ENCODE data around the gene ZNF133.

The ZNF133 gene

DNA sequence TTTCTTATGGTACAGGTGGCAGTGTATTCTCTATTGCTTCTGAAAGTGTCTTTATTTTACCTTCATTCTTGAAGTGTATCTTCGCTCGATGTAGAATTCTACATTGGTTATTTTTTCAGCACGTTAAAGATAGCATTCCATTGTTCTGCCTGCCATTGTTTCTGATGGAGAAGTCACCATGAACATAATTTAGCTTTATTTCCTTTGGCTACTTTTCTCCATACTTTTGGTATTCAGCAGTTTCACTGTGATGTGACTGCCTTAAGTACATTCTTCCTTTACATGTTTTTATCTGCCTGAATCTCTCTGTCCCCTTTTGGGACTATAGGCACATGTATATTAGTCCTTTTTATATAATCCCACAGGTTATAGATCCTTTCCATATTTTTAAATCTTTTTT is 19.0 kb downstream of the ZNF133 start:
- no peak for TF ChIP-seq ZNF8 (CRISPR knock-in tag; IDR thresholded peaks at IDR 0.05)
- TF ChIP-seq PPARA (CRISPR knock-in tag; IDR thresholded peaks at IDR 0.05; ENCODE audit: borderline replicate concordance) = no peak
- TF ChIP-seq ZNF565 (CRISPR knock-in tag; conservative IDR thresholded peaks at IDR 0.05; ENCODE audit: low read depth) = no peak
- TF ChIP-seq ESRRG (CRISPR knock-in tag; IDR thresholded peaks at IDR 0.05) = no peak
- TF ChIP-seq, protein P1, sequence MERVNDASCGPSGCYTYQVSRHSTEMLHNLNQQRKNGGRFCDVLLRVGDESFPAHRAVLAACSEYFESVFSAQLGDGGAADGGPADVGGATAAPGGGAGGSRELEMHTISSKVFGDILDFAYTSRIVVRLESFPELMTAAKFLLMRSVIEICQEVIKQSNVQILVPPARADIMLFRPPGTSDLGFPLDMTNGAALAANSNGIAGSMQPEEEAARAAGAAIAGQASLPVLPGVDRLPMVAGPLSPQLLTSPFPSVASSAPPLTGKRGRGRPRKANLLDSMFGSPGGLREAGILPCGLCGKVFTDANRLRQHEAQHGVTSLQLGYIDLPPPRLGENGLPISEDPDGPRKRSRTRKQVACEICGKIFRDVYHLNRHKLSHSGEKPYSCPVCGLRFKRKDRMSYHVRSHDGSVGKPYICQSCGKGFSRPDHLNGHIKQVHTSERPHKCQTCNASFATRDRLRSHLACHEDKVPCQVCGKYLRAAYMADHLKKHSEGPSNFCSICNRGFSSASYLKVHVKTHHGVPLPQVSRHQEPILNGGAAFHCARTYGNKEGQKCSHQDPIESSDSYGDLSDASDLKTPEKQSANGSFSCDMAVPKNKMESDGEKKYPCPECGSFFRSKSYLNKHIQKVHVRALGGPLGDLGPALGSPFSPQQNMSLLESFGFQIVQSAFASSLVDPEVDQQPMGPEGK (CRISPR knock-in tag; IDR thresholded peaks at IDR 0.05; ENCODE audit: borderline replicate concordance) = no peak
- no peak for TF ChIP-seq ZFP30 (CRISPR knock-in tag; IDR thresholded peaks at IDR 0.05)
- ATAC-seq = no peak

DNA sequence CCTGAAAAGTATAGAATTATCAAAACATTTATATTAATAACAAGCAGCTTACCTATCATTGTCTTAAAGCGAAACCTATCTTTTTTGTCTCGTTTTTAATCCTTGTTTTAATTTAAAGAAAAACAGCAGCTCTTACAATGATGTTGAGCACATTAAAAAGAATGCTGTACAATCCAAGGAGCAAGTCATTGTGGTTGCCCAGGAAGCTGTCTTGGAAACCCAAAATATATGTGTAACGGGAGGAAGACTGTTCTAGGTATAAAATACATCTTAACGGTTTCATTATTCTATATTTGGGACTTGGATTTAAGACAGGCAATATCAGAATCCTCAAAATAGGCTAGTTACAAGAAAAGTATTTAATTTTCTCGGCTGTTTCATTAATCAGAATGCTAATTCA is 21.7 kb downstream of the ZNF133 start:
- TF ChIP-seq GLIS3 (CRISPR knock-in tag; IDR thresholded peaks at IDR 0.05) (no peak), ZC3H10 (CRISPR knock-in tag; IDR thresholded peaks at IDR 0.05) (no peak), ESRRG (CRISPR knock-in tag; IDR thresholded peaks at IDR 0.05) (no peak), ARNTL (CRISPR knock-in tag; IDR thresholded peaks at IDR 0.05; ENCODE audit: borderline replicate concordance, low read depth) (no peak), ZNF70 (CRISPR knock-in tag; IDR thresholded peaks at IDR 0.05) (no peak), ZNF565 (CRISPR knock-in tag; conservative IDR thresholded peaks at IDR 0.05; ENCODE audit: low read depth) (no peak)
- no peak for ATAC-seq

DNA sequence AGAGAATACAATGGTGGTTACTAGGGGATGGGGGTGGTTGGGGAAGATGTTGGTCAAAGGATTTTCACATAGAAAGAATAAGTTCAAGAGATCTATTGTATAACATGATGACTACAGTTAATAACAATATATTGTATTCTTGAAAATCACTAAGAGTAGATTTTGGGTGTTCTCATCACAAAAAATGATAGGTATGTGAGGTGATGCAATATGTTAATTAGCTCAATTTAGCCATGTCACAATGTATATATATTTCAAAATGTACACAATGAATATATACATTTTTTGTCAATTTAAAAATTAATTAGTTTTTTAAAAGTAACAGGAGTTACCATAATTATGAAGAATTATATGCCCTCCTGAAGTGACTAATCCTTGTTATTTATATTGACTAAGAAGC is 22.3 kb downstream of the ZNF133 start:
- TF ChIP-seq TOX (CRISPR knock-in tag; IDR thresholded peaks at IDR 0.05; ENCODE audit: borderline replicate concordance) (no peak), ZNF8 (CRISPR knock-in tag; IDR thresholded peaks at IDR 0.05) (no peak), ZNF70 (CRISPR knock-in tag; IDR thresholded peaks at IDR 0.05) (no peak), ZFP30 (CRISPR knock-in tag; IDR thresholded peaks at IDR 0.05) (no peak)
- TF ChIP-seq, protein P2, sequence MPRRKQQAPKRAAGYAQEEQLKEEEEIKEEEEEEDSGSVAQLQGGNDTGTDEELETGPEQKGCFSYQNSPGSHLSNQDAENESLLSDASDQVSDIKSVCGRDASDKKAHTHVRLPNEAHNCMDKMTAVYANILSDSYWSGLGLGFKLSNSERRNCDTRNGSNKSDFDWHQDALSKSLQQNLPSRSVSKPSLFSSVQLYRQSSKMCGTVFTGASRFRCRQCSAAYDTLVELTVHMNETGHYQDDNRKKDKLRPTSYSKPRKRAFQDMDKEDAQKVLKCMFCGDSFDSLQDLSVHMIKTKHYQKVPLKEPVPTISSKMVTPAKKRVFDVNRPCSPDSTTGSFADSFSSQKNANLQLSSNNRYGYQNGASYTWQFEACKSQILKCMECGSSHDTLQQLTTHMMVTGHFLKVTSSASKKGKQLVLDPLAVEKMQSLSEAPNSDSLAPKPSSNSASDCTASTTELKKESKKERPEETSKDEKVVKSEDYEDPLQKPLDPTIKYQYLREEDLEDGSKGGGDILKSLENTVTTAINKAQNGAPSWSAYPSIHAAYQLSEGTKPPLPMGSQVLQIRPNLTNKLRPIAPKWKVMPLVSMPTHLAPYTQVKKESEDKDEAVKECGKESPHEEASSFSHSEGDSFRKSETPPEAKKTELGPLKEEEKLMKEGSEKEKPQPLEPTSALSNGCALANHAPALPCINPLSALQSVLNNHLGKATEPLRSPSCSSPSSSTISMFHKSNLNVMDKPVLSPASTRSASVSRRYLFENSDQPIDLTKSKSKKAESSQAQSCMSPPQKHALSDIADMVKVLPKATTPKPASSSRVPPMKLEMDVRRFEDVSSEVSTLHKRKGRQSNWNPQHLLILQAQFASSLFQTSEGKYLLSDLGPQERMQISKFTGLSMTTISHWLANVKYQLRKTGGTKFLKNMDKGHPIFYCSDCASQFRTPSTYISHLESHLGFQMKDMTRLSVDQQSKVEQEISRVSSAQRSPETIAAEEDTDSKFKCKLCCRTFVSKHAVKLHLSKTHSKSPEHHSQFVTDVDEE (CRISPR knock-in tag; IDR thresholded peaks at IDR 0.05) = no peak
- TF ChIP-seq, protein P3, sequence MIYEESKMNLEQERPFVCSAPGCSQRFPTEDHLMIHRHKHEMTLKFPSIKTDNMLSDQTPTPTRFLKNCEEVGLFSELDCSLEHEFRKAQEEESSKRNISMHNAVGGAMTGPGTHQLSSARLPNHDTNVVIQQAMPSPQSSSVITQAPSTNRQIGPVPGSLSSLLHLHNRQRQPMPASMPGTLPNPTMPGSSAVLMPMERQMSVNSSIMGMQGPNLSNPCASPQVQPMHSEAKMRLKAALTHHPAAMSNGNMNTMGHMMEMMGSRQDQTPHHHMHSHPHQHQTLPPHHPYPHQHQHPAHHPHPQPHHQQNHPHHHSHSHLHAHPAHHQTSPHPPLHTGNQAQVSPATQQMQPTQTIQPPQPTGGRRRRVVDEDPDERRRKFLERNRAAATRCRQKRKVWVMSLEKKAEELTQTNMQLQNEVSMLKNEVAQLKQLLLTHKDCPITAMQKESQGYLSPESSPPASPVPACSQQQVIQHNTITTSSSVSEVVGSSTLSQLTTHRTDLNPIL (CRISPR knock-in tag; IDR thresholded peaks at IDR 0.05; ENCODE audit: low read depth) = no peak
- TF ChIP-seq, protein P4, sequence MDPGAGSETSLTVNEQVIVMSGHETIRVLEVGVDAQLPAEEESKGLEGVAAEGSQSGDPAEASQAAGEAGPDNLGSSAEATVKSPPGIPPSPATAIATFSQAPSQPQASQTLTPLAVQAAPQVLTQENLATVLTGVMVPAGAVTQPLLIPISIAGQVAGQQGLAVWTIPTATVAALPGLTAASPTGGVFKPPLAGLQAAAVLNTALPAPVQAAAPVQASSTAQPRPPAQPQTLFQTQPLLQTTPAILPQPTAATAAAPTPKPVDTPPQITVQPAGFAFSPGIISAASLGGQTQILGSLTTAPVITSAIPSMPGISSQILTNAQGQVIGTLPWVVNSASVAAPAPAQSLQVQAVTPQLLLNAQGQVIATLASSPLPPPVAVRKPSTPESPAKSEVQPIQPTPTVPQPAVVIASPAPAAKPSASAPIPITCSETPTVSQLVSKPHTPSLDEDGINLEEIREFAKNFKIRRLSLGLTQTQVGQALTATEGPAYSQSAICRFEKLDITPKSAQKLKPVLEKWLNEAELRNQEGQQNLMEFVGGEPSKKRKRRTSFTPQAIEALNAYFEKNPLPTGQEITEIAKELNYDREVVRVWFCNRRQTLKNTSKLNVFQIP (CRISPR knock-in tag; IDR thresholded peaks at IDR 0.05; ENCODE audit: borderline replicate concordance, low read depth) = no peak

DNA sequence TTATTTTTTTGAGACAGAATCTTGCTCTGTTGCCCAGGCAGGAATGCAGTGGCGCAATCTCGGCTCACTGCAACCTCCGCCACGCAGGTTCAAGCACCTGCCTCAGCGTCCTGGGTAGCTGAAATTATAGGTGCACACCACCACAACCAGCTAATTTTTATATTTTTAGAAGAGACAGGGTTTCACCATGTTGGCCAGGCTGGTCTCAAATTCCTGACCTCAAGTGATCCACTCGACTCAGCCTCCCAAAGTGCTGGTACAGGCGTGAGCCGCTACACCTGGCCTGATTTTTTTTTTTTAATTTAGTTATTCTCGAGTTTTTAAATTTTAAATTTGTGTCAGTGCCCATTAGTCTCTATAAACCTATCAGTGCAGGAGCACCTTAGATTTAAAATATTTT is 24.4 kb downstream of the ZNF133 start:
- TF ChIP-seq ISL1 (CRISPR knock-in tag; IDR thresholded peaks at IDR 0.05) = no peak
- no peak for TF ChIP-seq CSDC2 (CRISPR knock-in tag; IDR thresholded peaks at IDR 0.05)
- no peak for ATAC-seq

More for the DNA sequence above, 22.3 kb downstream of the ZNF133 start:
- no peak for ATAC-seq

DNA sequence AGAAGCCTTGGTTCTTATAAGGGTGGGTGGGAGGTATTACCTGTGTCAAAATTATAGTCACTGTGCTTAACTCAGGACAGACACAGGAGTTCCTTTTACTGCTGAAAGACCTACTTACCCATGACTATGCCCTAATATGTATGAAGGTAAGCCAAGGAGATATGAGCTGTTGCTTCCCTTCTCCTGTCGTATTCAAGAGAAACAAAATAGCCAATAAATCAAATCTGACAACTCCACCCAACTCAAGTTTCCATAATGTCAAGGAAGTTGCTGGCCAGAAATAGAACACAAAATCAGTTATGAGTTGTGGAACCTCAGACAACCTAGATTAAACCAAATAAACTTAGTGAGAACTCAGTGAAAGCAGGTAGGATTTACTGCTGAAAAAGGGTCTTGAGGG is 25.1 kb downstream of the ZNF133 start:
- TF ChIP-seq, protein P5, sequence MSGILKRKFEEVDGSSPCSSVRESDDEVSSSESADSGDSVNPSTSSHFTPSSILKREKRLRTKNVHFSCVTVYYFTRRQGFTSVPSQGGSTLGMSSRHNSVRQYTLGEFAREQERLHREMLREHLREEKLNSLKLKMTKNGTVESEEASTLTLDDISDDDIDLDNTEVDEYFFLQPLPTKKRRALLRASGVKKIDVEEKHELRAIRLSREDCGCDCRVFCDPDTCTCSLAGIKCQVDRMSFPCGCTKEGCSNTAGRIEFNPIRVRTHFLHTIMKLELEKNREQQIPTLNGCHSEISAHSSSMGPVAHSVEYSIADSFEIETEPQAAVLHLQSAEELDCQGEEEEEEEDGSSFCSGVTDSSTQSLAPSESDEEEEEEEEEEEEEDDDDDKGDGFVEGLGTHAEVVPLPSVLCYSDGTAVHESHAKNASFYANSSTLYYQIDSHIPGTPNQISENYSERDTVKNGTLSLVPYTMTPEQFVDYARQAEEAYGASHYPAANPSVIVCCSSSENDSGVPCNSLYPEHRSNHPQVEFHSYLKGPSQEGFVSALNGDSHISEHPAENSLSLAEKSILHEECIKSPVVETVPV (CRISPR knock-in tag; IDR thresholded peaks at IDR 0.05) = no peak
- TF ChIP-seq ZC3H10 (CRISPR knock-in tag; IDR thresholded peaks at IDR 0.05) = no peak
- TF ChIP-seq, protein P3 (CRISPR knock-in tag; IDR thresholded peaks at IDR 0.05; ENCODE audit: low read depth) = no peak
- no peak for ATAC-seq
